ENCODE results near the gene SRGAP1. TPM values are rescaled to one million over a fixed set of nuclear protein-coding genes. Genes with fewer than 3 reads are reported as not detected.

The SRGAP1 gene
- total and polyA plus RNA-seq, 2 of the 4 experiments (the other 2 are of a cell fraction): 10.0 to 10.2 TPM

DNA sequence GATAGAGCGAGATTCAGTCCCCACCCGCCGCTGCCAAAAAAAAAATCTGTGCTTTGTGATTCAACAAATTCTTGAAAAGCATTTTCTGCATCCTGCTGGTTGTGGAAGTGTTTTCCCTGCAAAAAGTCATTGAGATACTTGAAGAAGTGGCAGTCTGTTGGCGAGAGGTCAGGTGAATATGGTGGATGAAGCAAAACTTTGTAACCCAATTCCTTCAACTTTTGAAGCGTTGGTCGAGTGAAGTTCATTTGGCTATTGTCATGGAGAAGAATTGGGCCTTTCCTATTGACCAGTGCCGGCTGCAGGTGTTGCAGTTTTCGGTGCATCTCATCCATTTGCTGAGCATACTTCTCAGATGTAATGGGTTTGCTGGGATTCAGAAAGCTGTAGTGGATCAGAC is 20.9 kb downstream of the SRGAP1 start:
- WGBS, 2 experiments (ENCODE audit: extremely low coverage in 2 of 2, insufficient read length in 1 of 2): 100% methylated on average over 3 of the region's 8 CpGs; no CpG with 5 or more reads in 1 of the 2 experiments
- dilution Hi-C loops (cut with HindIII; ENCODE audit: low sequenced_read_pairs, unreplicated experiment) (no loop called here), in situ Hi-C loops (cut with MboI; ENCODE audit: low sequenced_read_pairs) (no loop called here), intact Hi-C loops (cut with micrococcal nuclease) (no loop called here)
- Histone ChIP-seq H3K9me3 (ENCODE audit: control insufficient read depth, insufficient read depth, low read length) (no peaks in the 10 kb centered on the region), H2BK120ac (ENCODE audit: low read depth, low read length) (no peak overlapping the region), H3K36me3 (ENCODE audit: control insufficient read depth, insufficient read depth, low read length) (peaks cover 3% of the 10 kb centered on the region; the same call in 1 of the 2 replicates), H3K4ac (ENCODE audit: low read depth, low read length) (no peak overlapping the region), H4K20me1 (ENCODE audit: insufficient read depth, low read length) (peaks cover 83% of the 10 kb centered on the region), H3K18ac (ENCODE audit: low read depth, low read length) (no peak overlapping the region), H3K56ac (ENCODE audit: extremely low read depth, insufficient read depth, low read length) (no peak overlapping the region), H4K8ac (ENCODE audit: low read depth in 2 of 2, low read length in 2 of 2) (no peak overlapping the region), H3K27ac (ENCODE audit: insufficient read depth, low read length) (no peak overlapping the region), H3K9me1 (ENCODE audit: insufficient read depth, low read length) (peaks cover 13% of the 10 kb centered on the region), H3K79me1 (ENCODE audit: low read depth in 1 of 2, low read length in 2 of 2) (peaks cover 8 to 69% of the 10 kb centered on the region in 2 experiments), H3K23ac (ENCODE audit: low read depth, low read length) (no peak overlapping the region), H2BK15ac (ENCODE audit: low read depth, low read length) (no peak overlapping the region), H3K27me3 (ENCODE audit: control insufficient read depth, insufficient read depth, low read length) (no peaks in the 10 kb centered on the region), H4K91ac (ENCODE audit: insufficient read depth, low read depth, low read length) (no peak overlapping the region), H3K4me2 (ENCODE audit: low read depth, low read length) (no peak overlapping the region), H2BK5ac (ENCODE audit: low read depth, low read length, poor library complexity, severe bottlenecking) (no peak overlapping the region), H3K9ac (ENCODE audit: low read depth, low read length) (no peak overlapping the region), H2AK5ac (ENCODE audit: low read depth, low read length) (no peak overlapping the region), H2AK9ac (replicated peaks; ENCODE audit: low read depth, low read length, poor library complexity) (no peak overlapping the region), H2AFZ (replicated peaks; ENCODE audit: low read length, poor library complexity) (no peak overlapping the region), H4K5ac (ENCODE audit: low read depth, low read length) (no peak overlapping the region), H3K4me1 (ENCODE audit: control insufficient read depth, insufficient read depth, low read length) (peaks cover 24% of the 10 kb centered on the region), H3K4me3 (ENCODE audit: insufficient read depth, low read depth, low read length) (no peak overlapping the region), H2BK20ac (ENCODE audit: low read depth, low read length) (no peak overlapping the region), H3K14ac (replicated peaks; ENCODE audit: low read depth, low read length) (no peak overlapping the region)
- no peak for DNase-seq
- TF ChIP-seq POLR2A (IDR thresholded peaks at IDR 0.05; ENCODE audit: low read depth, low read length) (no peak), CEBPB (IDR thresholded peaks at IDR 0.05; ENCODE audit: low read depth, low read length) (no peak), SMC3 (IDR thresholded peaks at IDR 0.05; ENCODE audit: low read depth, low read length) (no peak), MAFK (IDR thresholded peaks at IDR 0.05; ENCODE audit: low read depth, low read length) (no peak), NFE2L2 (IDR thresholded peaks at IDR 0.05; ENCODE audit: low read depth, low read length) (no peak), FOS (IDR thresholded peaks at IDR 0.05; ENCODE audit: low read depth, low read length) (no peak), RFX5 (IDR thresholded peaks at IDR 0.05; ENCODE audit: low read depth, low read length) (no peak)
- TF ChIP-seq, protein P1, sequence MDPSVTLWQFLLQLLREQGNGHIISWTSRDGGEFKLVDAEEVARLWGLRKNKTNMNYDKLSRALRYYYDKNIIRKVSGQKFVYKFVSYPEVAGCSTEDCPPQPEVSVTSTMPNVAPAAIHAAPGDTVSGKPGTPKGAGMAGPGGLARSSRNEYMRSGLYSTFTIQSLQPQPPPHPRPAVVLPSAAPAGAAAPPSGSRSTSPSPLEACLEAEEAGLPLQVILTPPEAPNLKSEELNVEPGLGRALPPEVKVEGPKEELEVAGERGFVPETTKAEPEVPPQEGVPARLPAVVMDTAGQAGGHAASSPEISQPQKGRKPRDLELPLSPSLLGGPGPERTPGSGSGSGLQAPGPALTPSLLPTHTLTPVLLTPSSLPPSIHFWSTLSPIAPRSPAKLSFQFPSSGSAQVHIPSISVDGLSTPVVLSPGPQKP (IDR thresholded peaks at IDR 0.05; ENCODE audit: borderline replicate concordance, low read depth, low read length): no peak
- TF ChIP-seq, protein P2, sequence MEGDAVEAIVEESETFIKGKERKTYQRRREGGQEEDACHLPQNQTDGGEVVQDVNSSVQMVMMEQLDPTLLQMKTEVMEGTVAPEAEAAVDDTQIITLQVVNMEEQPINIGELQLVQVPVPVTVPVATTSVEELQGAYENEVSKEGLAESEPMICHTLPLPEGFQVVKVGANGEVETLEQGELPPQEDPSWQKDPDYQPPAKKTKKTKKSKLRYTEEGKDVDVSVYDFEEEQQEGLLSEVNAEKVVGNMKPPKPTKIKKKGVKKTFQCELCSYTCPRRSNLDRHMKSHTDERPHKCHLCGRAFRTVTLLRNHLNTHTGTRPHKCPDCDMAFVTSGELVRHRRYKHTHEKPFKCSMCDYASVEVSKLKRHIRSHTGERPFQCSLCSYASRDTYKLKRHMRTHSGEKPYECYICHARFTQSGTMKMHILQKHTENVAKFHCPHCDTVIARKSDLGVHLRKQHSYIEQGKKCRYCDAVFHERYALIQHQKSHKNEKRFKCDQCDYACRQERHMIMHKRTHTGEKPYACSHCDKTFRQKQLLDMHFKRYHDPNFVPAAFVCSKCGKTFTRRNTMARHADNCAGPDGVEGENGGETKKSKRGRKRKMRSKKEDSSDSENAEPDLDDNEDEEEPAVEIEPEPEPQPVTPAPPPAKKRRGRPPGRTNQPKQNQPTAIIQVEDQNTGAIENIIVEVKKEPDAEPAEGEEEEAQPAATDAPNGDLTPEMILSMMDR (conservative IDR thresholded peaks at IDR 0.05; ENCODE audit: low read depth, low read length): no peak
- ATAC-seq (ENCODE audit: low read depth): no peak
- CTCF ChIA-PET: no interaction called here
- POLR2A ChIA-PET (ENCODE audit: unreplicated experiment): no interaction called here
- no TSS peak for BruUV-seq (replicated peaks)
